GM12878 (cell line): ENCODE results near the gene HSPA12A. TPM values are rescaled to one million over a fixed set of nuclear protein-coding genes. Genes with fewer than 3 reads are reported as not detected.

Source experiments
- ATAC-seq: fragments of 200-7000 bp; cut with Tn5 transposase; 3 replicates; pipeline ENCODE4 v1.9.1; 2020; ENCODE audit warnings: mild to moderate bottlenecking, moderate library complexity
- BruUV-seq: library from RNA; stranded (reverse); fragments of 400-500 nt; replicated peaks from 2 replicates; lab custom pipeline; 2021; lab: Mats Ljungman, UMichigan
- CTCF ChIA-PET: fragments of 300-600 bp; sonication (Branson Sonifier 250); formaldehyde crosslinking; extraction: SDS; loops from one replicate; lab custom pipeline; 2021; ENCODE audit warnings: inconsistent platforms; lab: Yijun Ruan, JAX
- POLR2A ChIA-PET: fragments of 350-600 bp; formaldehyde crosslinking; extraction: SDS; loops from one replicate; lab custom pipeline; 2021; ENCODE audit warnings: inconsistent platforms; lab: Charles Lee
- RAD21 ChIA-PET: fragments of 300-600 bp; sonication (Branson Sonifier 250); formaldehyde crosslinking; loops from one replicate; lab custom pipeline; 2023; ENCODE audit warnings: antibody characterized with exemption; ENCODE audit not compliant: unreplicated experiment; lab: Charles Lee
- SMC1A ChIA-PET: fragments of 300-600 bp; sonication (Branson Sonifier 250); formaldehyde crosslinking; loops from one replicate; lab custom pipeline; 2023; ENCODE audit not compliant: unreplicated experiment, uncharacterized antibody; lab: Charles Lee
- DNase-seq: peaks from one replicate; pipeline ENCODE4 v3.0.0-alpha.2; 2011; ENCODE audit warnings: low read depth, low spot score
- FAIRE-seq: peaks from 3 replicates; lab custom pipeline; 2011; peaks lifted over from hg19 to GRCh38; lab: Jason Lieb, UNC
- H2AFZ ChIP-seq: 2 replicates; pipeline ENCODE4 v1.6.0; 2011; ENCODE audit warnings: low read depth, low read length, control low read depth; ENCODE audit not compliant: control insufficient read depth
- H3K27ac ChIP-seq: 2 replicates; pipeline ENCODE4 v1.5.1; 2011; ENCODE audit warnings: control low read depth; ENCODE audit not compliant: control insufficient read depth, insufficient read depth
- H3K27me3 ChIP-seq, 2 experiments: replicated peaks in 1 of 2; 2 replicates each; pipeline versions ENCODE4 v1.6.0 to v1.6.1; 2011; ENCODE audit warnings: low read length in 1 of 2; ENCODE audit not compliant: control insufficient read depth in 2 of 2, insufficient read depth in 2 of 2
- H3K36me3 ChIP-seq, 2 experiments: 2 replicates each; pipeline ENCODE4 v1.5.1; 2011; ENCODE audit warnings: low read length in 1 of 2; ENCODE audit not compliant: control insufficient read depth in 2 of 2, insufficient read depth in 2 of 2
- H3K4me1 ChIP-seq: 2 replicates; pipeline ENCODE4 v1.6.1; 2011; ENCODE audit warnings: mild to moderate bottlenecking, low read length, moderate library complexity, mixed read lengths; ENCODE audit not compliant: control insufficient read depth, insufficient read depth
- H3K4me2 ChIP-seq: 2 replicates; pipeline ENCODE4 v1.6.0; 2011; ENCODE audit warnings: control low read depth; ENCODE audit not compliant: control insufficient read depth, insufficient read depth
- H3K4me3 ChIP-seq: fragments of 200-600 bp; sonication (generic); 2 replicates; pipeline ENCODE4 v1.5.1; 2016
- H3K79me2 ChIP-seq: 2 replicates; pipeline ENCODE4 v1.6.0; 2011; ENCODE audit warnings: low read length; ENCODE audit not compliant: control insufficient read depth, insufficient read depth
- H3K9ac ChIP-seq: 2 replicates; pipeline ENCODE4 v1.8.0; 2011; ENCODE audit warnings: low read length, control low read depth, mixed read lengths; ENCODE audit not compliant: control insufficient read depth, insufficient read depth
- H3K9me3 ChIP-seq: replicated peaks from 3 replicates; pipeline ENCODE4 v1.5.1; 2011; ENCODE audit warnings: mild to moderate bottlenecking, low read length; ENCODE audit not compliant: control insufficient read depth, insufficient read depth
- H4K20me1 ChIP-seq: 2 replicates; pipeline ENCODE4 v1.6.0; 2011; ENCODE audit not compliant: control insufficient read depth, insufficient read depth
- BMI1 ChIP-seq: fragments of 450-650 bp; IDR thresholded peaks from 2 replicates; pipeline ENCODE4 v1.6.1; 2016; ENCODE audit warnings: mild to moderate bottlenecking, moderate library complexity, borderline replicate concordance
- IKZF2 ChIP-seq, 2 experiments: fragments of 450-650 bp; IDR thresholded peaks; 2 replicates each; pipeline ENCODE4 v1.6.1; 2017; ENCODE audit warnings: mild to moderate bottlenecking in 2 of 2, moderate library complexity in 2 of 2
- JUNB ChIP-seq: IDR thresholded peaks from 2 replicates; pipeline ENCODE4 v1.6.1; 2016; ENCODE audit warnings: antibody characterized with exemption, mild to moderate bottlenecking
- MYC ChIP-seq: IDR thresholded peaks from 2 replicates; pipeline ENCODE4 v1.6.1; 2011; ENCODE audit warnings: mild to moderate bottlenecking, low read length, moderate library complexity, inconsistent platforms; ENCODE audit not compliant: insufficient read depth, insufficient replicate concordance, insufficient read length, severe bottlenecking
- NR2C1 ChIP-seq: fragments of 450-650 bp; IDR thresholded peaks from 2 replicates; pipeline ENCODE4 v1.6.1; 2017; ENCODE audit warnings: antibody characterized with exemption, mild to moderate bottlenecking, moderate library complexity
- SREBF2 ChIP-seq: IDR thresholded peaks from 2 replicates; pipeline ENCODE4 v1.6.1; 2012; ENCODE audit warnings: mild to moderate bottlenecking, low read length
- WGBS: methylation state at CpG from one replicate; pipeline ENCODE4 v1.1.6; 2016; ENCODE audit warnings: low lambda C conversion rate; ENCODE audit not compliant: insufficient replicate concordance, insufficient coverage; ENCODE audit errors: missing lambda C conversion rate; 5-methylcytosine and 5-hydroxymethylcytosine counted together
- in situ Hi-C: fragments of 300-500 bp; cut with MboI; formaldehyde crosslinking; loops from 9 replicates; pipeline ENCODE4 v1.14.3; 2018; ENCODE audit warnings: mixed read lengths
- intact Hi-C: fragments of 100-400 bp; cut with micrococcal nuclease; formaldehyde crosslinking; loops from one replicate; pipeline ENCODE4 v1.14.2; 2022; ENCODE audit not compliant: unreplicated experiment
- polyA plus RNA-seq, 11 experiments: library from polyadenylated mRNA; depleted of rRNA in 4 of 11; unstranded in 6 of 11; stranded (reverse) in 5 of 11; fragments of >200 nt; fragmentation: Nextera tagmentation in 4 of 11; fragmentation: Illumina TruSeq in 1 of 11; extraction: Ambion mirVana in 4 of 11; extraction: Trizol in 1 of 11; gene quantifications; 1 replicate in 1 of 11; 2 replicates in 10 of 11; pipeline versions ENCODE4 v1.2.1 to v1.2.3, GENCODE V29; 2011 to 2016; ENCODE audit warnings: inconsistent platforms in 2 of 11, missing spikeins in 2 of 11, low read depth in 1 of 11
- total RNA-seq, 4 experiments: library from RNA; depleted of rRNA in 3 of 4; stranded (reverse); fragments of >200 nt in 3 of 4; fragmentation: Illumina TruSeq in 1 of 4; extraction: Trizol in 1 of 4; gene quantifications; 2 replicates each; pipeline versions ENCODE4 v1.2.1 to v1.2.3, GENCODE V29; 2013 to 2021
- TF ChIP-seq, protein P1 (sequence below): fragments of 150-350 bp; IDR thresholded peaks from 2 replicates; pipeline ENCODE4 v1.6.1; 2016; ENCODE audit warnings: low read depth, low read length
- TF ChIP-seq, protein P2 (sequence below): fragments of 450-650 bp; formaldehyde crosslinking; IDR thresholded peaks from 2 replicates; pipeline ENCODE4 v1.4.0; 2020; ENCODE audit warnings: mild to moderate bottlenecking, moderate library complexity
- TF ChIP-seq, protein P3 (sequence below): IDR thresholded peaks from 2 replicates; pipeline ENCODE4 v1.6.1; 2012; ENCODE audit warnings: improper control_type of control experiment, low read depth, low read length; ENCODE audit not compliant: insufficient replicate concordance

Gene HSPA12A
- total and polyA plus RNA-seq, 10 of the 15 experiments (the other 5 are each of a cell fraction or from before 2014, with no cell fraction given): 0.90 to 20.2 (median 2.8) TPM

DNA sequence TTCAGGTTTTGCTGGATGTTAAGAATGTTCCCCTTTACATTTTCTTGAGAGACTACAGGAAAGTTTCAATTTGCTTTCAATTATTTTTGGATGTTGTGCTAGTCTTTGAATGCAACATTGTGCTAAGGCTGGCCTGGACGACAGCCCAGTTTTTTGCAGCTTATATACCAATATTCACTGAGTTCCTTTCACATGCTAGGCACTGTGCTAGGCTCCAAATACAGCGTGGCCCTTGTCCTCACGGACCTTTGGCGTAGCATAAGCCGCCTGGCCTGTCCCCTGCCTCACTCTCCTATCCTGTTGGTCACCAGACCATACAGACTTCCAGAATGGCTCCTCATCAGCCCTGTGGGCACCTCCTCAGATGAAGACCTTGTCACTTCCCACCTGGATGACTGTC, 19.5 kb upstream of the HSPA12A start (continued):
- TF ChIP-seq, protein P1, sequence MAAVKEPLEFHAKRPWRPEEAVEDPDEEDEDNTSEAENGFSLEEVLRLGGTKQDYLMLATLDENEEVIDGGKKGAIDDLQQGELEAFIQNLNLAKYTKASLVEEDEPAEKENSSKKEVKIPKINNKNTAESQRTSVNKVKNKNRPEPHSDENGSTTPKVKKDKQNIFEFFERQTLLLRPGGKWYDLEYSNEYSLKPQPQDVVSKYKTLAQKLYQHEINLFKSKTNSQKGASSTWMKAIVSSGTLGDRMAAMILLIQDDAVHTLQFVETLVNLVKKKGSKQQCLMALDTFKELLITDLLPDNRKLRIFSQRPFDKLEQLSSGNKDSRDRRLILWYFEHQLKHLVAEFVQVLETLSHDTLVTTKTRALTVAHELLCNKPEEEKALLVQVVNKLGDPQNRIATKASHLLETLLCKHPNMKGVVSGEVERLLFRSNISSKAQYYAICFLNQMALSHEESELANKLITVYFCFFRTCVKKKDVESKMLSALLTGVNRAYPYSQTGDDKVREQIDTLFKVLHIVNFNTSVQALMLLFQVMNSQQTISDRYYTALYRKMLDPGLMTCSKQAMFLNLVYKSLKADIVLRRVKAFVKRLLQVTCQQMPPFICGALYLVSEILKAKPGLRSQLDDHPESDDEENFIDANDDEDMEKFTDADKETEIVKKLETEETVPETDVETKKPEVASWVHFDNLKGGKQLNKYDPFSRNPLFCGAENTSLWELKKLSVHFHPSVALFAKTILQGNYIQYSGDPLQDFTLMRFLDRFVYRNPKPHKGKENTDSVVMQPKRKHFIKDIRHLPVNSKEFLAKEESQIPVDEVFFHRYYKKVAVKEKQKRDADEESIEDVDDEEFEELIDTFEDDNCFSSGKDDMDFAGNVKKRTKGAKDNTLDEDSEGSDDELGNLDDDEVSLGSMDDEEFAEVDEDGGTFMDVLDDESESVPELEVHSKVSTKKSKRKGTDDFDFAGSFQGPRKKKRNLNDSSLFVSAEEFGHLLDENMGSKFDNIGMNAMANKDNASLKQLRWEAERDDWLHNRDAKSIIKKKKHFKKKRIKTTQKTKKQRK: no peak

DNA sequence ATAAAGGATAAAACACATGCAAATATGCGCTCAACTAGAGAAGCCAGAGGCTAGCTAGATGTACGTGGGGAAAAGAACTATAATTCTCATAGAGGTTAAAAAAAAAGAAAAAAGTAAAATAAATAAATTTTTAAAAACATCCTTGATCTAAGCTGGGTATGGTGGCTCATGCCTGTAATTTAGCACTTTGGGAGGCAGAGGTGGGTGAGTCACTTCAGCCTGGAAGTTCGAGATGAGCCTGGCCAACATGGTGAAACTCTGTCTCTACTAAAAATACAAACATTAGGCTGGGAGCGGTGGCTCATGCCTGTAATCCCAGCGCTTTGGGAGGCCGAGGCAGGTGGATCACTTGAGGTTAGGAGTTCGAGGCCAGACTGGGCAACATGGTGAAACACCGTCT, 18.6 kb upstream of the HSPA12A start:
- Histone ChIP-seq H4K20me1 (no peaks in the 10 kb centered on the region), H3K9me3 (no peaks in the 10 kb centered on the region), H3K36me3 (no peaks in the 10 kb centered on the region), H3K9ac (no peak overlapping the region), H3K4me2 (no peak overlapping the region), H3K27me3 (no peaks in the 10 kb centered on the region), H3K79me2 (no peaks in the 10 kb centered on the region), H3K4me1 (no peaks in the 10 kb centered on the region), H2AFZ (no peak overlapping the region), H3K4me3 (no peak overlapping the region), H3K27ac (no peak overlapping the region)
- DNase-seq (no peak), FAIRE-seq (no peak), ATAC-seq (no peak)
- ChIA-PET SMC1A (no interaction called here), RAD21 (no interaction called here), POLR2A (no interaction called here), CTCF (no interaction called here)
- no TSS peak for BruUV-seq
- 20% methylated on average over 8 of the region's 8 CpGs for WGBS
- intact Hi-C loops (no loop called here), in situ Hi-C loops (no loop called here)
- TF ChIP-seq SREBF2 (no peak), NR2C1 (no peak), BMI1 (no peak), MYC (no peak), IKZF2 (IDR thresholded peaks at IDR 0.05) (no peak), JUNB (no peak)
- TF ChIP-seq, protein P2, sequence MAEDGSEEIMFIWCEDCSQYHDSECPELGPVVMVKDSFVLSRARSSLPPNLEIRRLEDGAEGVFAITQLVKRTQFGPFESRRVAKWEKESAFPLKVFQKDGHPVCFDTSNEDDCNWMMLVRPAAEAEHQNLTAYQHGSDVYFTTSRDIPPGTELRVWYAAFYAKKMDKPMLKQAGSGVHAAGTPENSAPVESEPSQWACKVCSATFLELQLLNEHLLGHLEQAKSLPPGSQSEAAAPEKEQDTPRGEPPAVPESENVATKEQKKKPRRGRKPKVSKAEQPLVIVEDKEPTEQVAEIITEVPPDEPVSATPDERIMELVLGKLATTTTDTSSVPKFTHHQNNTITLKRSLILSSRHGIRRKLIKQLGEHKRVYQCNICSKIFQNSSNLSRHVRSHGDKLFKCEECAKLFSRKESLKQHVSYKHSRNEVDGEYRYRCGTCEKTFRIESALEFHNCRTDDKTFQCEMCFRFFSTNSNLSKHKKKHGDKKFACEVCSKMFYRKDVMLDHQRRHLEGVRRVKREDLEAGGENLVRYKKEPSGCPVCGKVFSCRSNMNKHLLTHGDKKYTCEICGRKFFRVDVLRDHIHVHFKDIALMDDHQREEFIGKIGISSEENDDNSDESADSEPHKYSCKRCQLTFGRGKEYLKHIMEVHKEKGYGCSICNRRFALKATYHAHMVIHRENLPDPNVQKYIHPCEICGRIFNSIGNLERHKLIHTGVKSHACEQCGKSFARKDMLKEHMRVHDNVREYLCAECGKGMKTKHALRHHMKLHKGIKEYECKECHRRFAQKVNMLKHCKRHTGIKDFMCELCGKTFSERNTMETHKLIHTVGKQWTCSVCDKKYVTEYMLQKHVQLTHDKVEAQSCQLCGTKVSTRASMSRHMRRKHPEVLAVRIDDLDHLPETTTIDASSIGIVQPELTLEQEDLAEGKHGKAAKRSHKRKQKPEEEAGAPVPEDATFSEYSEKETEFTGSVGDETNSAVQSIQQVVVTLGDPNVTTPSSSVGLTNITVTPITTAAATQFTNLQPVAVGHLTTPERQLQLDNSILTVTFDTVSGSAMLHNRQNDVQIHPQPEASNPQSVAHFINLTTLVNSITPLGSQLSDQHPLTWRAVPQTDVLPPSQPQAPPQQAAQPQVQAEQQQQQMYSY (CRISPR knock-in tag): no peak
- TF ChIP-seq, protein P3, sequence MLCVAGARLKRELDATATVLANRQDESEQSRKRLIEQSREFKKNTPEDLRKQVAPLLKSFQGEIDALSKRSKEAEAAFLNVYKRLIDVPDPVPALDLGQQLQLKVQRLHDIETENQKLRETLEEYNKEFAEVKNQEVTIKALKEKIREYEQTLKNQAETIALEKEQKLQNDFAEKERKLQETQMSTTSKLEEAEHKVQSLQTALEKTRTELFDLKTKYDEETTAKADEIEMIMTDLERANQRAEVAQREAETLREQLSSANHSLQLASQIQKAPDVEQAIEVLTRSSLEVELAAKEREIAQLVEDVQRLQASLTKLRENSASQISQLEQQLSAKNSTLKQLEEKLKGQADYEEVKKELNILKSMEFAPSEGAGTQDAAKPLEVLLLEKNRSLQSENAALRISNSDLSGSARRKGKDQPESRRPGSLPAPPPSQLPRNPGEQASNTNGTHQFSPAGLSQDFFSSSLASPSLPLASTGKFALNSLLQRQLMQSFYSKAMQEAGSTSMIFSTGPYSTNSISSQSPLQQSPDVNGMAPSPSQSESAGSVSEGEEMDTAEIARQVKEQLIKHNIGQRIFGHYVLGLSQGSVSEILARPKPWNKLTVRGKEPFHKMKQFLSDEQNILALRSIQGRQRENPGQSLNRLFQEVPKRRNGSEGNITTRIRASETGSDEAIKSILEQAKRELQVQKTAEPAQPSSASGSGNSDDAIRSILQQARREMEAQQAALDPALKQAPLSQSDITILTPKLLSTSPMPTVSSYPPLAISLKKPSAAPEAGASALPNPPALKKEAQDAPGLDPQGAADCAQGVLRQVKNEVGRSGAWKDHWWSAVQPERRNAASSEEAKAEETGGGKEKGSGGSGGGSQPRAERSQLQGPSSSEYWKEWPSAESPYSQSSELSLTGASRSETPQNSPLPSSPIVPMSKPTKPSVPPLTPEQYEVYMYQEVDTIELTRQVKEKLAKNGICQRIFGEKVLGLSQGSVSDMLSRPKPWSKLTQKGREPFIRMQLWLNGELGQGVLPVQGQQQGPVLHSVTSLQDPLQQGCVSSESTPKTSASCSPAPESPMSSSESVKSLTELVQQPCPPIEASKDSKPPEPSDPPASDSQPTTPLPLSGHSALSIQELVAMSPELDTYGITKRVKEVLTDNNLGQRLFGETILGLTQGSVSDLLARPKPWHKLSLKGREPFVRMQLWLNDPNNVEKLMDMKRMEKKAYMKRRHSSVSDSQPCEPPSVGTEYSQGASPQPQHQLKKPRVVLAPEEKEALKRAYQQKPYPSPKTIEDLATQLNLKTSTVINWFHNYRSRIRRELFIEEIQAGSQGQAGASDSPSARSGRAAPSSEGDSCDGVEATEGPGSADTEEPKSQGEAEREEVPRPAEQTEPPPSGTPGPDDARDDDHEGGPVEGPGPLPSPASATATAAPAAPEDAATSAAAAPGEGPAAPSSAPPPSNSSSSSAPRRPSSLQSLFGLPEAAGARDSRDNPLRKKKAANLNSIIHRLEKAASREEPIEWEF: no peak
